T-helper 2 cell (primary cell): ENCODE data around the gene GRK3.
"Not testable (repeated sequence)": the region's sequence is repeated elsewhere in the genome, so short reads cannot be mapped to it uniquely, and the experiment has no call there.

Experiments used
- DNase-seq, 5 experiments: peaks; one replicate each; pipeline versions ENCODE4 v3.0.0 to v3.0.0-alpha.2; 2012 to 2022

GRK3 gene

GRCh38 chr22:25702040-25702439, 137.6 kb downstream of the GRK3 start:
- peak in 1 of 5 experiments; percentile 54 for DNase-seq

- DNase-seq, result peak in 1 of 5 experiments; percentile 81
Measured at GRCh38 chr22:25702571-25703167, 138.2 kb downstream of the GRK3 start.

GRCh38 chr22:25704701-25705100, 140.2 kb downstream of the GRK3 start:
- peak in 1 of 5 experiments; percentile 19 for DNase-seq

DNA sequence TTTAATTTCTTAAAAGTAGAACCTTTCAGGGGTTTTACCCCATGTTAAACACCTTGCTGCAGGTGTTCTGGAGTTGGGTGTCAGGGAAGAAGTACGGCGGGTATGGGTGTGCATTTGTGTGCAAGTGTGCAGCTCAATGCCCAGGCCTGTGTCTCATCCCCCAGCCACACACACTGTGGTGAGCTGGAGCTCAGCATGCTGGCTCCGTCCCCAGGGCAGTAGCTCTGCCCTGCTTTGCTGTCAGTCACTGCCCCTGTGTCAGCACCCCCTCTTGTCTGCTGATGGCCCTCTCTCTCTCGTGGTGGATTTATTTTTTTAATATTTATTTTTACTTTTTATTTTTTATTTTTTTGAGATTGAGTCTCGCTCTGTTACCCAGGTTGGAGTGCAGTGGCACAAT, 141.7 kb downstream of the GRK3 start:
- DNase-seq, result no peak

DNA sequence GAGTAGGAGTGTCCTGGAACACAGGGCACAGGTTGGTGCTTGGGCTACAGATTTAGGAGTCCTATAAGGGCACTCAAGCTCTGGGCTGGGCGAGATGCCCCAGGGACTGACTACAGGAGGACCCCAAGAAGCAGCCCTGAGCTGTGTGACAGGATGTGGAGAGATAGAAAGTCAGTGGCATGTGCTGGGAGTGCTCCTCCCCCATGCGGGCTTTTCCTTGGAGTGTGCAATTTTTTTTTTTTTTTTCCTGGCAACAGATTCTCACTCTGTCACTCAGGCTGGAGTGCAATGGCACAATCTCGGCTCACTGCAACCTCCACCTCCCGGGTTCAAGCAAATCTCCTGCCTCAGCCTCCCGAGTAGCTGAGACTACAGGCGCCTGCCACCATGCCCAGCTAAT, 144.0 kb downstream of the GRK3 start:
- DNase-seq, result not testable (repeated sequence)

GRCh38 chr22:25709758-25710157, 145.3 kb downstream of the GRK3 start:
- peak in 1 of 5 experiments; percentile 89 for DNase-seq

- DNase-seq, result no peak
Measured at GRCh38 chr22:25710501-25710900, 146.0 kb downstream of the GRK3 start.

DNA sequence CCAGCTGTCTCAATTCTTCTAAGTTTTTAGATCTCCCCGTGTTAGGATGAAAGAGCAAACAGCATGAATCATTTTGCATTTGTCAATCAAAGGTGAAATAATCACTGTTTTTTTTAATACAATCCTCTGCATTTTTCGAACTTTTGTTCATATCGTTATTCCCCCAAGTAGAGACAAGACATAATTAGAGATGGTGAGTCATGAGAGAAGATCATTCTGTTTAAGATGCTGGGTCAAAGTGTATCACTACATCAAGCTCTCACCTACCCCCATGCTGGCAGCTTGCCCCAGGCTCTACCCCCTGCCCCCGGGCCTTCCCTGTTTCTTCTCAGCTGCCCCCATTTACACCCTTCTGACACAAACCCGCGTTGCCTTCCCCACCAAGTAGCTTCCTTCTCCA, 147.0 kb downstream of the GRK3 start:
- DNase-seq, result no peak

GRCh38 chr22:25712661-25713400, 148.4 kb downstream of the GRK3 start:
- DNase-seq, result no peak

- DNase-seq, result no peak
Measured at GRCh38 chr22:25714070-25714469, 149.6 kb downstream of the GRK3 start.

GRCh38 chr22:25714739-25715138, 150.3 kb downstream of the GRK3 start:
- no peak for DNase-seq

- no peak for DNase-seq
Measured at GRCh38 chr22:25716637-25717036, 152.2 kb downstream of the GRK3 start.

DNA sequence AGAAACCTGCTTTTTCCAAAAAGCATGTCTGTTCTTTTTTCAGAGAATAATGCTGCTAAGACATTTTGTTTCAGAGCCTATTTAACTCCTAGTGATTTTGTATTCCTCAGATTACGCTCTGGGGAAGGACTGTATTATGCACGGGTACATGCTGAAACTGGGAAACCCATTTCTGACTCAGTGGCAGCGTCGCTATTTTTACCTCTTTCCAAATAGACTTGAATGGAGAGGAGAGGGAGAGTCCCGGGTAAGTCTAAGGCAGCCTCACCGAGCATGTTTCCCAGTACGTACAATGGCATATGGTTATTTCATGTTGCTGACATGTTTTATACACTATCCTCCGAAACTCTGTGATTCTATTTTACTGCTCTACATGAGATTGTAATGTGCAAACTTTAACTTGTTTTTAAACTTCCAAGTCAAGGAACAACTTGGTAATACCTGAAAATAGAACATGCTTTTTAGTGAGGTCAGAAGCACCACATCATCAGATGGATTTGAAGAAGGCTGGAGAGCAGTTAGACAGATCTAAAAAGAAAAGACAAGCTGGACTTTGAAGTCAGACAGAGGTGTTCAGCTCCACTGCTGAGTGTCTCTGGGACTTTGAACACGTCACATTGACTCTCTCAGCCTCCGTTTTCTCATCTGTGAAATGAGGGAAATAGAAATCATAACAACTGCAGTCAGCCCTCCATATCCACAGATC, 153.8 kb downstream of the GRK3 start:
- DNase-seq, result no peak

GRCh38 chr22:25722223-25722622, 157.7 kb downstream of the GRK3 start:
- DNase-seq, result no peak

- DNase-seq, result no peak
Measured at GRCh38 chr22:25722626-25723025, 158.2 kb downstream of the GRK3 start.

- DNase-seq, result peak in 1 of 5 experiments; percentile 63
Measured at GRCh38 chr22:25726241-25726640, 161.8 kb downstream of the GRK3 start.

DNA sequence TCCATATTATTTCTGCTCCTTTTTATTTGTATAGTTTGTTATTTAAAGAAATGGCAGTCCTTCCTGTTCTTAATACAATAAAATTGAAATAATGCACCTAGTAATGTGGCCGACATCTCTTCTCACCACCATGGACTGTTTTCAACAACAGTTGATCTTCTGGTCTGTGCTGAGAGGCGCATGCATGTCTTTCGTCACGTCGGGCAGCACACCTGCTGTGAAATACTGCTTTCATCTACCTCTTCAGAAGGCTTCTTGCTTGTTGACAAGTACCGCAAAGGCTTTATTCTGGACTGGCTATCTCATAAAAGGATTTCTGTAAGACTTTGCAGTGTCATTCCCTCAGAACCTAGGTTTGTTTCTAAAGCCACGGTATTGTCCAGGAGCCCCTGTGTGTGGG, 163.6 kb downstream of the GRK3 start:
- DNase-seq, result no peak

- no peak for DNase-seq
Measured at GRCh38 chr22:25729016-25729995, 164.8 kb downstream of the GRK3 start.

DNA sequence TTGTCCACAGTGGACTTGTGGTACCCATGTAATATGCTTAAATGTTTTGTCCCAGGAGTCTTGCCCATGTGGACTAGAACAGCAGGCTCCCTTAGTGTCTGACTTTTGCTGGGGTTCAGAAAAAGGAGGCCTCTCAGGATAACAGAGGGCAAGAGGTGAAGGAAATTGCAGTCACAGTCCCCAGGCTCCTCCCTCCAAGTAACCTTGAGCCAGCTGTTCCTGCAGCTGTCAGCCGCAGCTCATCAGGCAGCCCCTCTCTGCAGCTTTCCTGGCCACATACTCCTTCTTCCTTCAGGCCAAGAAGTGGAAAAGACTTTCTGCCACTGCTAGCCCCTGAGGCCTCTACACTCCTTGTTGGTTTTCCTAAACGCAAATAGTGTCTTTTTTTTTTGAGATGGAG, 171.2 kb downstream of the GRK3 start:
- peak in 1 of 5 experiments; percentile 65 for DNase-seq

GRCh38 chr22:25736378-25737011, 172.0 kb downstream of the GRK3 start:
- DNase-seq, result peak in 1 of 5 experiments; percentile 99

DNA sequence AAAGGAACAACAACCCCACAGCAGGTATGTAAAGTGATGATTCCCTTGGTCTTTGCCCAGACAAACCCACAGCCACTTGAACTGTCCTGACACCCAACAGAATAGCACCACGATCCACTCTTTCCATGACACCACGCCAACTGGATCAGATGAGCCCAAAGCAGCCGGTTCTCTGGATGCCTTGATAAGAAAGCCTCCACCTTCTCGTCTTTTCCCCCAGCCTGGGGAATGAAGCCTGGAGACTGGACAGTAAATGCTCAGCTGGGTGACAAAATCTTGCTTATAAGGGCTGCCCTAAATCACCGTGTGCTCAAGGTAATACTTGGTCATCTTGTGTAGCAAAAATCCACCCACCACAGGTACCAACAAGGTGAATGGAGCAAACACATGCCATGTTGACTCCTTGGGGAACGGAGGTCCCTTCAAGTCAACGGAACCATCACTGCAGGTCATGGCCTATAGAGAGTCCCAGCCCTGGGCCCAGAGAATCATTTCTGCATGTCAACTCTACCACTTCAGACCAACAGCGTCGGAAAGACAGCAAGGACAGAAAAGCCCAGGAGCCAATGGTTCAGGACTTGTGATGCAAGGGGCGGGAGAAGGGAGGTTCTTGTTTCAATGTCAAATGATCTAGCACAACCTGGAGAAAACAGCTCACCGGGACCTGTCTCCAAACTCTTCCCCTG, 175.3 kb downstream of the GRK3 start:
- DNase-seq, result no peak
